Keratinocyte (primary cell): ENCODE results near the gene CSH1. TPM values are rescaled to one million over a fixed set of nuclear protein-coding genes. Genes with fewer than 3 reads are reported as not detected.

ENCODE experiments used
- DNase-seq: peaks from one replicate; pipeline ENCODE4 v3.0.0-alpha.2; 2011; ENCODE audit warnings: low read depth, missing footprints, low spot score
- FAIRE-seq: peaks from 2 replicates; lab custom pipeline; 2011; peaks lifted over from hg19 to GRCh38; lab: Jason Lieb, UNC
- H2AFZ ChIP-seq: 2 replicates; pipeline ENCODE4 v1.6.0; 2012; ENCODE audit warnings: low read length, control low read depth, inconsistent platforms; ENCODE audit not compliant: control insufficient read depth
- H3K27ac ChIP-seq: 2 replicates; pipeline ENCODE4 v1.5.1; 2011; ENCODE audit warnings: low read length; ENCODE audit not compliant: control insufficient read depth, insufficient read depth
- H3K27me3 ChIP-seq: 3 replicates; pipeline ENCODE4 v1.6.0; 2011; ENCODE audit warnings: low read length; ENCODE audit not compliant: control insufficient read depth, insufficient read depth; ENCODE audit errors: extremely low read depth
- H3K36me3 ChIP-seq, 2 experiments: 2 replicates in 1 of 2; 3 replicates in 1 of 2; pipeline ENCODE4 v1.5.1; 2011; ENCODE audit warnings: low read length in 2 of 2, mild to moderate bottlenecking in 1 of 2; ENCODE audit not compliant: control insufficient read depth in 2 of 2, insufficient read depth in 2 of 2; ENCODE audit errors: extremely low read depth in 1 of 2
- H3K4me1 ChIP-seq: 3 replicates; pipeline ENCODE4 v1.5.1; 2011; ENCODE audit warnings: low read length; ENCODE audit not compliant: control insufficient read depth, insufficient read depth; ENCODE audit errors: extremely low read depth
- H3K4me2 ChIP-seq: 3 replicates; pipeline ENCODE4 v1.6.0; 2011; ENCODE audit warnings: low read depth, low read length; ENCODE audit not compliant: control insufficient read depth, insufficient read depth; ENCODE audit errors: extremely low read depth
- H3K4me3 ChIP-seq, 3 experiments: fragments of 200-600 bp in 1 of 3; sonication (generic) in 1 of 3; 2 replicates in 2 of 3; 3 replicates in 1 of 3; pipeline ENCODE4 v1.5.1; 2011 to 2016; ENCODE audit warnings: low read length in 3 of 3, mild to moderate bottlenecking in 3 of 3, control low read depth in 2 of 3, inconsistent platforms in 1 of 3, low read depth in 1 of 3, mixed read lengths in 1 of 3, mixed run types in 1 of 3, moderate library complexity in 1 of 3; ENCODE audit not compliant: control insufficient read depth in 2 of 3, insufficient read depth in 2 of 3; ENCODE audit errors: extremely low read depth in 1 of 3
- H3K79me2 ChIP-seq: 2 replicates; pipeline ENCODE4 v1.6.0; 2012; ENCODE audit warnings: low read length; ENCODE audit not compliant: control insufficient read depth, insufficient read depth
- H3K9ac ChIP-seq: 3 replicates; pipeline ENCODE4 v1.6.0; 2011; ENCODE audit warnings: low read length; ENCODE audit not compliant: control insufficient read depth, insufficient read depth; ENCODE audit errors: extremely low read depth
- H3K9me1 ChIP-seq: 3 replicates; pipeline ENCODE4 v1.6.0; 2011; ENCODE audit warnings: low read length; ENCODE audit not compliant: control insufficient read depth, insufficient read depth; ENCODE audit errors: extremely low read depth
- H3K9me3 ChIP-seq: 2 replicates; pipeline ENCODE4 v1.5.1; 2012; ENCODE audit warnings: low read depth, low read length; ENCODE audit not compliant: control insufficient read depth
- H4K20me1 ChIP-seq: 3 replicates; pipeline ENCODE4 v1.6.0; 2011; ENCODE audit warnings: low read length; ENCODE audit not compliant: control insufficient read depth, insufficient read depth; ENCODE audit errors: extremely low read depth
- EZH2 ChIP-seq: IDR thresholded peaks from one replicate; pipeline ENCODE4 v1.6.1; 2012; ENCODE audit warnings: inconsistent platforms, mild to moderate bottlenecking, low read length, moderate library complexity
- dilution Hi-C: fragments of 300-500 bp; cut with MboI; formaldehyde crosslinking; loops from one replicate; pipeline ENCODE4 v1.7.0; 2020; ENCODE audit warnings: low sequenced_read_pairs; ENCODE audit not compliant: extremely low pct_ligation_motif_present
- polyA plus RNA-seq, 5 experiments: library from polyadenylated mRNA; depleted of rRNA in 3 of 5; stranded (reverse) in 3 of 5; stranded (forward) in 1 of 5; unstranded in 1 of 5; fragments of >200 nt; gene quantifications; 1 replicate in 1 of 5; 2 replicates in 3 of 5; 3 replicates in 1 of 5; pipeline versions ENCODE4 v1.2.1 to v1.2.3, GENCODE V29; 2011 to 2012; ENCODE audit warnings: missing spikeins in 2 of 5, low read depth in 1 of 5, low replicate concordance in 1 of 5
- TF ChIP-seq, protein P1 (sequence below), 3 experiments: IDR thresholded peaks in 1 of 3; conservative IDR thresholded peaks in 1 of 3; optimal IDR thresholded peaks in 1 of 3; 2 replicates in 2 of 3; 3 replicates in 1 of 3; pipeline versions ENCODE3 to v1.5.1; 2011; ENCODE audit warnings: low read length in 3 of 3, mild to moderate bottlenecking in 3 of 3, moderate library complexity in 2 of 3, control low read depth in 1 of 3, inconsistent platforms in 1 of 3; ENCODE audit not compliant: insufficient read depth in 2 of 3; ENCODE audit errors: extremely low read depth in 1 of 3

CSH1 gene
- polyA plus RNA-seq, 1 donor (not counting 4 experiments of a cell fraction or from before 2014, with no cell fraction given): not detected

DNA sequence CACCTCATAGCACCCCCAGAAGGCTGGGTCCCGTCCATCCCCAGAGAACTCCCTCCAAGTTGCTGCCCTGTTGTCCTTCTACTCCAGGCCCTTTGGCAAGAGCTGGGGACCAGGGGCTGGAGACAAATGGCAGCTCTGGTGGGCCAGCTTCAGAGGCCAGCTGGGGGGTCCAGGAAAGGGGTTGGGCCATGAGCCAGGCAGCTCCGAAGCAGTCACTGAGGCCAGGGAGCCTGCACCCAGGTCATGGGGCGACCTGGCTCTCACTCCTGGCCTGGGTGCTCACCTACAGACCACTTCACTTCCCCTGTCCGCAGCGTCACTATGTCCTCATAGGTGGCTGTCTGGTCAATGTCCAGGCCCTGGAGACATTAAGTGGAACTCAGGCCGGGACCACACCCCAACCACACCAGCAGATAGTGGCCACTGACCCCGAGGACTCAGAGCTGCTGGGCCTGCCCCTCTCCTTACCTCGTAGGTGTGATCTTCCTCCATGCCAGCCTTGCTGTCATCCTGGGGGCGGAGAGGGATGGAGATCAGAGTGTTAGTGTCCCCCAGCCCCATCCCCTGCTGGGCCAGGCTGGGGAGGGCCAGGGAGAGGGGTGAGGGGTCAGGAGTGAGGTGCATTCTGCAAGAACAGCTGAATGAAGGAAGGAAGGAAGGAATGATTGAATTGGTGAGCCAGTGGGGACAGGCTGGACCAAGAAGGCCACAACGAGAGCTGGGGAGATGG lies 32.8 kb upstream of the CSH1 start:
- no peaks in the 10 kb centered on the region for H3K79me2 ChIP-seq
- H3K4me2 ChIP-seq: no peak overlapping the region
- FAIRE-seq (no peak), DNase-seq (no peak)
- no peak overlapping the region for H2AFZ ChIP-seq
- H3K4me1 ChIP-seq: peaks cover 10% of the 10 kb centered on the region
- no peak overlapping the region for H3K9ac ChIP-seq
- no peak overlapping the region for H3K27ac ChIP-seq
- H3K4me3 ChIP-seq: no peak overlapping the region
- H3K27me3 ChIP-seq: peaks cover 10% of the 10 kb centered on the region
- TF ChIP-seq, protein P1, sequence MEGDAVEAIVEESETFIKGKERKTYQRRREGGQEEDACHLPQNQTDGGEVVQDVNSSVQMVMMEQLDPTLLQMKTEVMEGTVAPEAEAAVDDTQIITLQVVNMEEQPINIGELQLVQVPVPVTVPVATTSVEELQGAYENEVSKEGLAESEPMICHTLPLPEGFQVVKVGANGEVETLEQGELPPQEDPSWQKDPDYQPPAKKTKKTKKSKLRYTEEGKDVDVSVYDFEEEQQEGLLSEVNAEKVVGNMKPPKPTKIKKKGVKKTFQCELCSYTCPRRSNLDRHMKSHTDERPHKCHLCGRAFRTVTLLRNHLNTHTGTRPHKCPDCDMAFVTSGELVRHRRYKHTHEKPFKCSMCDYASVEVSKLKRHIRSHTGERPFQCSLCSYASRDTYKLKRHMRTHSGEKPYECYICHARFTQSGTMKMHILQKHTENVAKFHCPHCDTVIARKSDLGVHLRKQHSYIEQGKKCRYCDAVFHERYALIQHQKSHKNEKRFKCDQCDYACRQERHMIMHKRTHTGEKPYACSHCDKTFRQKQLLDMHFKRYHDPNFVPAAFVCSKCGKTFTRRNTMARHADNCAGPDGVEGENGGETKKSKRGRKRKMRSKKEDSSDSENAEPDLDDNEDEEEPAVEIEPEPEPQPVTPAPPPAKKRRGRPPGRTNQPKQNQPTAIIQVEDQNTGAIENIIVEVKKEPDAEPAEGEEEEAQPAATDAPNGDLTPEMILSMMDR (optimal IDR thresholded peaks at IDR 0.05 in 1 of 3, IDR thresholded peaks at IDR 0.05 in 1 of 3, conservative IDR thresholded peaks at IDR 0.05 in 1 of 3; ENCODE audit: extremely low read depth in 1 of 3, insufficient read depth in 2 of 3, low read length in 3 of 3): no peak
- no peak for TF ChIP-seq EZH2
- no peaks in the 10 kb centered on the region for H3K36me3 ChIP-seq
- no peaks in the 10 kb centered on the region for H3K9me1 ChIP-seq
- dilution Hi-C loops: no loop called here
- no peaks in the 10 kb centered on the region for H3K9me3 ChIP-seq
- no peaks in the 10 kb centered on the region for H4K20me1 ChIP-seq

DNA sequence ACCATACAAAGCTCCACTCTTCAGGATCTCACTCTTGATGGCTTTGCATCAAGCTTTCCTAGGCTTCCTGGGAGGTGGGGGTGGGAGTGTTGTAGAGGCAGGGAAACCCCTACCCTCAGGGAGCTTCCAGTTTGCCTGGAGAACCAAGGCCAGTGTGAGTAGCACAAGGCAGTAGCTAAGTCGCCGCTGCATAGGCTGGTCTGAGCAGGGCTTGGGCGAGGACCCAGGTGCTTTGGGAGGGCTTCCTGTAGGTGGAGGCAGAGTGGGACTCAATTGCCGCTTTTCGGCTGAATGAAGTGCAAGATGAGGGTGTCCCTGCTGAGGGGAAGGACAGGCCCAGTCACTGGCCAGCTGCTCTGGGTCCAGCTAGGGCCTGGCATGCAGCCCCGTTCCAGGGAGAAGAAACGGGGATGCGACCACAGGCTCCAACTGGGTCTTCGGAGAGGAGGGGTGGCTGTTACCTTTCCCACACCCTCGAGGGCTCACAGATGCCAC lies 31.8 kb upstream of the CSH1 start:
- no peak overlapping the region for H3K27ac ChIP-seq
- no peak overlapping the region for H3K4me3 ChIP-seq
- H3K27me3 ChIP-seq: peaks cover 7% of the 10 kb centered on the region
- TF ChIP-seq, protein P1 (optimal IDR thresholded peaks at IDR 0.05 in 1 of 3, IDR thresholded peaks at IDR 0.05 in 1 of 3, conservative IDR thresholded peaks at IDR 0.05 in 1 of 3; ENCODE audit: extremely low read depth in 1 of 3, insufficient read depth in 2 of 3, low read length in 3 of 3): no peak
- no peak for TF ChIP-seq EZH2
- dilution Hi-C loops: no loop called here
- FAIRE-seq (no peak), DNase-seq (no peak)
- H3K36me3 ChIP-seq: no peaks in the 10 kb centered on the region
- no peak overlapping the region for H3K9ac ChIP-seq
- H3K4me2 ChIP-seq: no peak overlapping the region
- peaks cover 10% of the 10 kb centered on the region for H3K4me1 ChIP-seq
- no peaks in the 10 kb centered on the region for H3K9me3 ChIP-seq
- H4K20me1 ChIP-seq: no peaks in the 10 kb centered on the region
- no peaks in the 10 kb centered on the region for H3K79me2 ChIP-seq
- no peaks in the 10 kb centered on the region for H3K9me1 ChIP-seq
- H2AFZ ChIP-seq: no peak overlapping the region
